H9 (cell line): ENCODE results near the gene LEKR1. TPM values are rescaled to one million over a fixed set of nuclear protein-coding genes. Genes with fewer than 3 reads are reported as not detected.

Experiments used
- DNase-seq: peaks from one replicate; pipeline ENCODE4 v3.0.0-alpha.2; 2017
- H2AFZ ChIP-seq: one replicate; pipeline ENCODE4 v1.6.1; 2013; ENCODE audit warnings: mild to moderate bottlenecking, low read length, control low read depth, moderate library complexity
- H2AK5ac ChIP-seq: 2 replicates; pipeline ENCODE4 v1.6.1; 2013; ENCODE audit warnings: low read length, control low read depth, mixed read lengths; ENCODE audit not compliant: insufficient read length
- H2BK120ac ChIP-seq: one replicate; pipeline ENCODE4 v1.6.1; 2013; ENCODE audit warnings: low read depth, mild to moderate bottlenecking, low read length, control low read depth, inconsistent platforms; ENCODE audit not compliant: poor library complexity, severe bottlenecking
- H2BK12ac ChIP-seq: 2 replicates; pipeline ENCODE4 v1.6.1; 2013; ENCODE audit warnings: low read length, control low read depth, mixed read lengths, low read depth; ENCODE audit not compliant: insufficient read length
- H2BK15ac ChIP-seq: 2 replicates; pipeline ENCODE4 v1.6.1; 2013; ENCODE audit warnings: low read depth, low read length, control low read depth
- H2BK20ac ChIP-seq: one replicate; pipeline ENCODE4 v1.6.1; 2013; ENCODE audit warnings: low read depth, mild to moderate bottlenecking, low read length, control low read depth, inconsistent platforms; ENCODE audit not compliant: poor library complexity, severe bottlenecking
- H2BK5ac ChIP-seq: 2 replicates; pipeline ENCODE4 v1.6.1; 2013; ENCODE audit warnings: low read length, control low read depth, mixed read lengths; ENCODE audit not compliant: insufficient read length
- H3K14ac ChIP-seq: 2 replicates; pipeline ENCODE4 v1.6.1; 2013; ENCODE audit warnings: low read length, control low read depth; ENCODE audit not compliant: insufficient read depth
- H3K18ac ChIP-seq: 2 replicates; pipeline ENCODE4 v1.6.1; 2013; ENCODE audit warnings: low read depth, mild to moderate bottlenecking, mixed read lengths, low read length, control low read depth; ENCODE audit not compliant: insufficient read length
- H3K23ac ChIP-seq: 2 replicates; pipeline ENCODE4 v1.6.1; 2013; ENCODE audit warnings: low read length, control low read depth, mixed read lengths, low read depth; ENCODE audit not compliant: insufficient read length
- H3K23me2 ChIP-seq: 2 replicates; pipeline ENCODE4 v1.6.1; 2013; ENCODE audit warnings: low read depth, mild to moderate bottlenecking, mixed read lengths, low read length, control low read depth; ENCODE audit not compliant: insufficient read length, poor library complexity, severe bottlenecking
- H3K27ac ChIP-seq: 2 replicates; pipeline ENCODE4 v1.5.1; 2013; ENCODE audit warnings: low read length, control low read depth, mixed read lengths, low read depth; ENCODE audit not compliant: insufficient read length
- H3K27me3 ChIP-seq: 2 replicates; pipeline ENCODE4 v1.6.1; 2013; ENCODE audit warnings: low read length, control low read depth, inconsistent platforms; ENCODE audit not compliant: insufficient read depth
- H3K4ac ChIP-seq: 2 replicates; pipeline ENCODE4 v1.6.1; 2013; ENCODE audit warnings: low read depth, mild to moderate bottlenecking, control low read depth, inconsistent platforms, low read length, moderate library complexity
- H3K4me1 ChIP-seq: 2 replicates; pipeline ENCODE4 v1.6.1; 2013; ENCODE audit warnings: low read length, control low read depth, inconsistent platforms; ENCODE audit not compliant: insufficient read depth
- H3K4me2 ChIP-seq: 2 replicates; pipeline ENCODE4 v1.6.1; 2013; ENCODE audit warnings: low read length, control low read depth, mixed read lengths; ENCODE audit not compliant: insufficient read length, insufficient read depth
- H3K56ac ChIP-seq: 2 replicates; pipeline ENCODE4 v1.6.1; 2013; ENCODE audit warnings: low read depth, mild to moderate bottlenecking, mixed read lengths, low read length, control low read depth; ENCODE audit not compliant: insufficient read length
- H3K79me1 ChIP-seq: 2 replicates; pipeline ENCODE4 v1.6.1; 2013; ENCODE audit warnings: low read depth, mild to moderate bottlenecking, moderate library complexity, low read length, control low read depth, inconsistent platforms; ENCODE audit not compliant: insufficient read depth, poor library complexity, severe bottlenecking
- H3K79me2 ChIP-seq: 2 replicates; pipeline ENCODE4 v1.6.1; 2013; ENCODE audit warnings: low read length, control low read depth, inconsistent platforms; ENCODE audit not compliant: insufficient read depth
- H3K9ac ChIP-seq: 2 replicates; pipeline ENCODE4 v1.6.1; 2013; ENCODE audit warnings: low read length, control low read depth, mixed read lengths; ENCODE audit not compliant: insufficient read length; ENCODE audit errors: extremely low read depth
- H3K9me3 ChIP-seq: one replicate; pipeline ENCODE4 v1.6.1; 2013; ENCODE audit warnings: low read depth, low read length, inconsistent platforms; ENCODE audit not compliant: control insufficient read depth
- H3T11ph ChIP-seq: one replicate; pipeline ENCODE4 v1.6.1; 2013; ENCODE audit warnings: mild to moderate bottlenecking, low read length, control low read depth, inconsistent platforms
- H4K20me1 ChIP-seq: one replicate; pipeline ENCODE4 v1.6.1; 2013; ENCODE audit not compliant: control insufficient read depth, insufficient read length, insufficient read depth
- H4K5ac ChIP-seq: 2 replicates; pipeline ENCODE4 v1.6.1; 2013; ENCODE audit warnings: low read depth, mild to moderate bottlenecking, mixed read lengths, low read length, control low read depth; ENCODE audit not compliant: insufficient read length
- H4K8ac ChIP-seq: replicated peaks from 2 replicates; pipeline ENCODE4 v1.6.1; 2013; ENCODE audit warnings: low read length, control low read depth, mixed read lengths, low read depth; ENCODE audit not compliant: insufficient read length
- H4K91ac ChIP-seq: 2 replicates; pipeline ENCODE4 v1.6.1; 2013; ENCODE audit warnings: low read depth, mild to moderate bottlenecking, moderate library complexity, mixed read lengths, low read length, control low read depth; ENCODE audit not compliant: insufficient read length
- H3K27ac Mint-ChIP-seq, 3 experiments: 2 replicates in 2 of 3; 3 replicates in 1 of 3; pipeline ENCODE4 v1.8.0; 2020 to 2021; ENCODE audit warnings: mixed read lengths in 3 of 3, mild to moderate bottlenecking in 1 of 3, moderate library complexity in 1 of 3
- H3K27me3 Mint-ChIP-seq: 2 replicates; pipeline ENCODE4 v1.8.0; 2021; ENCODE audit warnings: low read depth, mild to moderate bottlenecking, moderate library complexity, mixed read lengths
- H3K36me3 Mint-ChIP-seq, 3 experiments: 2 replicates in 2 of 3; 3 replicates in 1 of 3; pipeline ENCODE4 v1.8.0; 2020 to 2021; ENCODE audit warnings: low read depth in 3 of 3, mixed read lengths in 3 of 3; ENCODE audit not compliant: insufficient read depth in 1 of 3
- H3K4me1 Mint-ChIP-seq, 2 experiments: 2 replicates each; pipeline ENCODE4 v1.8.0; 2020; ENCODE audit warnings: mixed read lengths in 2 of 2
- H3K4me3 Mint-ChIP-seq, 2 experiments: 2 replicates in 1 of 2; 3 replicates in 1 of 2; pipeline ENCODE4 v1.8.0; 2020 to 2021; ENCODE audit warnings: mild to moderate bottlenecking in 2 of 2, mixed read lengths in 2 of 2, moderate library complexity in 1 of 2
- H3K9me3 Mint-ChIP-seq, 2 experiments: 2 replicates in 1 of 2; 3 replicates in 1 of 2; pipeline ENCODE4 v1.8.0; 2020; ENCODE audit warnings: mild to moderate bottlenecking in 2 of 2, mixed read lengths in 2 of 2, moderate library complexity in 1 of 2
- CTCF ChIP-seq: fragments of 200-600 bp; sonication (generic); conservative IDR thresholded peaks from 3 replicates; pipeline ENCODE4 v1.8.0; 2021; ENCODE audit warnings: antibody characterized with exemption, mild to moderate bottlenecking
- WGBS: extraction: QIAGEN DNeasy Blood & Tissue Kit; methylation state at CpG from one replicate; pipeline ENCODE4 v1.1.7; 2013; ENCODE audit warnings: missing lambda C conversion rate, low lambda C conversion rate, mixed read lengths; ENCODE audit not compliant: insufficient read length; ENCODE audit errors: extremely low coverage; 5-methylcytosine and 5-hydroxymethylcytosine counted together
- total RNA-seq: library from RNA; stranded (reverse); gene quantifications from 2 replicates; pipeline ENCODE4 v1.2.1, GENCODE V29; 2021

Gene LEKR1
- total RNA-seq, 1 experiment from 2014 or later = not detected

- H3K4me1 ChIP-seq = peaks cover 11% of the 10 kb centered on the region
- no peak overlapping the region for H2BK12ac ChIP-seq
- no peaks in the 10 kb centered on the region for H3K9me3 ChIP-seq
- H3K56ac ChIP-seq = no peak overlapping the region
- H3K9ac ChIP-seq = no peak overlapping the region
- H3K4ac ChIP-seq = no peak overlapping the region
- H3K79me2 ChIP-seq = no peaks in the 10 kb centered on the region
- no peak overlapping the region for H2BK15ac ChIP-seq
- Mint-ChIP-seq H3K4me3 (peak overlapping the region; percentile 34 to 48; a peak in 3 of 5 replicates), H3K36me3 (peaks cover 0 to 2% (median 0%) of the 10 kb centered on the region in 3 experiments; a peak in 2 of 7 replicates), H3K9me3 (no peaks in the 10 kb centered on the region; a peak in 1 of 5 replicates), H3K4me1 (peaks cover 71 to 83% of the 10 kb centered on the region in 2 experiments), H3K27ac (peak overlapping the region in 1 of 3 experiments; percentile 89; a peak in 3 of 7 replicates), H3K27me3 (peaks cover 42% of the 10 kb centered on the region)
- H3K4me2 ChIP-seq = no peak overlapping the region
- H3K14ac ChIP-seq = no peak overlapping the region
- peaks cover 9% of the 10 kb centered on the region for H3K23me2 ChIP-seq
- H4K5ac ChIP-seq = no peak overlapping the region
- H4K91ac ChIP-seq = no peak overlapping the region
- no peak overlapping the region for H2BK120ac ChIP-seq
- no peak for TF ChIP-seq CTCF
- no peak overlapping the region for H2BK20ac ChIP-seq
- WGBS = no CpG with 5 or more reads among the region's 3 CpGs
- no peak overlapping the region for H2AK5ac ChIP-seq
- peaks cover 30% of the 10 kb centered on the region; the same call in 1 of the 2 replicates for H3K27me3 ChIP-seq
- H3K79me1 ChIP-seq = no peaks in the 10 kb centered on the region
- no peak overlapping the region for H3K23ac ChIP-seq
- H3K18ac ChIP-seq = no peak overlapping the region
- H2BK5ac ChIP-seq = no peak overlapping the region
- no peak overlapping the region for H3K27ac ChIP-seq
- no peaks in the 10 kb centered on the region for H4K20me1 ChIP-seq
- DNase-seq = no peak
- no peak overlapping the region for H3T11ph ChIP-seq
- no peak overlapping the region for H4K8ac ChIP-seq
- no peak overlapping the region for H2AFZ ChIP-seq
Observed at GRCh38 chr3:156831006-156831405, 4.9 kb downstream of the LEKR1 start.
